ENCODE results near the gene C1orf53.

C1orf53 gene

DNA sequence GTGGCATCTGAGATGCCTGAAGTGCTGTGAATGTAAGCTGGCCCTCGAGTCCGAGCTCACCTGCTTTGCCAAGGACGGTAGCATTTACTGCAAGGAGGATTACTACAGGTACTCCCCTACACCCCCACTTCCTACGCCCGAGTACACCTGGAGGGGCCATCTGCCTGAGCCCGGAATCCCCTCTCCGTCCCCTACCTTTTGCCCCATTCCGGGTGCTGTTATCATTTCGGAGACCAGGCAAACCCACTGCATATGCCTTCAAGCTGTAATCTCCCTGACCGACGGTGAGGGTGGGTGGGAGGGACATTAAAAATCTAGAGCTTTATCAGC, 17.6 kb downstream of the C1orf53 start:
- TF ChIP-seq, protein P1, sequence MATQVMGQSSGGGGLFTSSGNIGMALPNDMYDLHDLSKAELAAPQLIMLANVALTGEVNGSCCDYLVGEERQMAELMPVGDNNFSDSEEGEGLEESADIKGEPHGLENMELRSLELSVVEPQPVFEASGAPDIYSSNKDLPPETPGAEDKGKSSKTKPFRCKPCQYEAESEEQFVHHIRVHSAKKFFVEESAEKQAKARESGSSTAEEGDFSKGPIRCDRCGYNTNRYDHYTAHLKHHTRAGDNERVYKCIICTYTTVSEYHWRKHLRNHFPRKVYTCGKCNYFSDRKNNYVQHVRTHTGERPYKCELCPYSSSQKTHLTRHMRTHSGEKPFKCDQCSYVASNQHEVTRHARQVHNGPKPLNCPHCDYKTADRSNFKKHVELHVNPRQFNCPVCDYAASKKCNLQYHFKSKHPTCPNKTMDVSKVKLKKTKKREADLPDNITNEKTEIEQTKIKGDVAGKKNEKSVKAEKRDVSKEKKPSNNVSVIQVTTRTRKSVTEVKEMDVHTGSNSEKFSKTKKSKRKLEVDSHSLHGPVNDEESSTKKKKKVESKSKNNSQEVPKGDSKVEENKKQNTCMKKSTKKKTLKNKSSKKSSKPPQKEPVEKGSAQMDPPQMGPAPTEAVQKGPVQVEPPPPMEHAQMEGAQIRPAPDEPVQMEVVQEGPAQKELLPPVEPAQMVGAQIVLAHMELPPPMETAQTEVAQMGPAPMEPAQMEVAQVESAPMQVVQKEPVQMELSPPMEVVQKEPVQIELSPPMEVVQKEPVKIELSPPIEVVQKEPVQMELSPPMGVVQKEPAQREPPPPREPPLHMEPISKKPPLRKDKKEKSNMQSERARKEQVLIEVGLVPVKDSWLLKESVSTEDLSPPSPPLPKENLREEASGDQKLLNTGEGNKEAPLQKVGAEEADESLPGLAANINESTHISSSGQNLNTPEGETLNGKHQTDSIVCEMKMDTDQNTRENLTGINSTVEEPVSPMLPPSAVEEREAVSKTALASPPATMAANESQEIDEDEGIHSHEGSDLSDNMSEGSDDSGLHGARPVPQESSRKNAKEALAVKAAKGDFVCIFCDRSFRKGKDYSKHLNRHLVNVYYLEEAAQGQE (IDR thresholded peaks at IDR 0.05; ENCODE audit: insufficient read depth in 1 of 2, low read depth in 2 of 2, low read length in 2 of 2), result no peak

DNA sequence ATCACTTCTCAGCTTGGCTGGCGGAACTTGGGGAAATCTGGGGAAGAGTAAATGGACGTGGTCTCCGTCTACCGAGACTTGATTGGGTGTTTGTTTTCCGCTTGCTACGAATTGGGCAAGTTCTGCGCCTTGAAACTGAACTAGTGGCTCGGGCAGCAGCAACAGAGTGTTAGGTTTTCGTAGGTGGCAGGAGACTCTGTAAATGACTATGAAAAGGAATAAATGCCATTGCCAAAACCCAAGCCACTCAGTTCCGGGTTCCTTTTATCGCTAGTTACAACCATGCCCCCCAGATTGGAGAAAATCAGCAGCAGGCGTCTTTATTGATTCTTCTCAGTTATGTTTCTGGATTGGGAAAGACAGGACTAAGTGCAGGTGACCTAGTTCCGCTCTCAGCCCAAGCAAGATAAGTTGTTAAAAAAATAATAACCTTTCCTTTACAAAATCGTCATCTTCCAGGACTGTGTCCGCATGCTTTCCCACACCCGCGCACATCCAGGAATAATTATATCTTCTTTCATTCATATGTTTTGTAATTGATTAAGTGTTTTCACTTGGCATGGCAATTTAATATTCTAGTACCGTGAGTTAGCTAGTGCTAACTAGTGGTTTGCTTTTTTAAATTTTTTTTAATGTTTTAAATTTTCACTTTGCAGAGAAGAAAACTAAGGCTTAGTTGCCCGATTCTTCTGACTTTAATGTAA, 18.1 kb downstream of the C1orf53 start:
- TF ChIP-seq, protein P1 (IDR thresholded peaks at IDR 0.05; ENCODE audit: insufficient read depth in 1 of 2, low read depth in 2 of 2, low read length in 2 of 2), result no peak
- TF ChIP-seq FOXP2 (optimal IDR thresholded peaks at IDR 0.05; ENCODE audit: borderline replicate concordance, extremely low read depth, extremely low read length, insufficient read depth), result no peak
- no peak for TF ChIP-seq SIN3A (IDR thresholded peaks at IDR 0.05; ENCODE audit: borderline replicate concordance, insufficient read depth, low read length)
- no peak for TF ChIP-seq TAF1 (IDR thresholded peaks at IDR 0.05; ENCODE audit: borderline replicate concordance, insufficient read depth, low read length)
- TF ChIP-seq POLR2AphosphoS5 (IDR thresholded peaks at IDR 0.05; ENCODE audit: low read depth, low read length), result no peak

DNA sequence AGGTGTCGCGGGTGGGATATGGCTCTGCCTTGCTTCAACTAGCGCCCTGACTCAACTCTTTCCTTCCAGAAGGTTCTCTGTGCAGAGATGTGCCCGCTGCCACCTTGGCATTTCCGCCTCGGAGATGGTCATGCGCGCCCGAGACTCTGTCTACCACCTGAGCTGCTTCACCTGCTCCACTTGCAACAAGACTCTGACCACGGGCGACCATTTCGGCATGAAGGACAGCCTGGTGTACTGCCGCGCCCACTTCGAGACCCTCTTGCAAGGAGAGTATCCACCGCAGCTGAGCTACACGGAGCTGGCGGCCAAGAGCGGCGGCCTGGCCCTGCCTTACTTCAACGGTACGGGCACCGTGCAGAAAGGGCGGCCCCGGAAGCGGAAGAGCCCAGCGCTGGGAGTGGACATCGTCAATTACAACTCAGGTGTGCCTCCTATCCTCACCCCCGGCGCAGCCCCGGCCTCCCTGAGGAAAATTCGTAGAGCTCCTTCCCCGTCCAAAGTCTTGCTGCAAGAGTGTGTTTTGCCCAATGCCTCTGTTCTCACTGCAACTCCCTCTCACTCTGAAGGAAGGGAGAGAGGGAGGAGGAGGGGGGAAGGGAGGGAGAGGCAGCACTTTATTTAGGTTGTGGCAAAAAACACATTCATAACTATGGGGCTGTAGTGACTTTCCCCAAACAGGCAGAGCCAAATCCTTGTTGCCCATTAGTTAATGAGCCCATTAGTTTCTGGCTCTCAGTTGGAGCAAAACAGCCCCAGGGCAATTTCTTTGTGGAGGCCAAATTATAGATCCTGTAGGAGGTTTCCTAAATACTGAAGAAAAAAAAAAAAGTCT, 19.0 kb downstream of the C1orf53 start:
- peak; percentile 45; the same call in 1 of the 2 replicates for TF ChIP-seq SIN3A (IDR thresholded peaks at IDR 0.05; ENCODE audit: borderline replicate concordance, insufficient read depth, low read length)
- TF ChIP-seq, protein P1 (IDR thresholded peaks at IDR 0.05; ENCODE audit: insufficient read depth in 1 of 2, low read depth in 2 of 2, low read length in 2 of 2), result no peak

DNA sequence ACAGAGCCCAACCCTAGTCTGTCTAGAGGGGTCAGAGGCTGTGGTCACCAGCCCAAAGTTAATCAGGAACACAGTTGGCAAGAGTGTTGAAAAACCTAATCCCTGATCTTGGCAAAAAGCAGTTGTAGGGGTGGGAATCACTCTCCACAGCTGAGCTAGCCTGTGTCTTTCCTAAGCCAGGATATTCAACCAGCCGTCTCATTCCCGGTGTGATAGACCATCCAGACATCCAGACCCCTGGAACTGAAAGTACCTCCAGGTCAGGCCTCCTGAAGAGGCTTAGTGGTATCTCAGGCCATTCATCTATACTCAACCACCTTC, 19.6 kb downstream of the C1orf53 start:
- TF ChIP-seq, protein P1 (IDR thresholded peaks at IDR 0.05; ENCODE audit: insufficient read depth in 1 of 2, low read depth in 2 of 2, low read length in 2 of 2), result no peak
- TF ChIP-seq SIN3A (IDR thresholded peaks at IDR 0.05; ENCODE audit: borderline replicate concordance, insufficient read depth, low read length), result no peak
- TF ChIP-seq POLR2AphosphoS5 (IDR thresholded peaks at IDR 0.05; ENCODE audit: low read depth, low read length), result no peak
- TF ChIP-seq FOXP2 (optimal IDR thresholded peaks at IDR 0.05; ENCODE audit: borderline replicate concordance, extremely low read depth, extremely low read length, insufficient read depth), result no peak
- TF ChIP-seq TAF1 (IDR thresholded peaks at IDR 0.05; ENCODE audit: borderline replicate concordance, insufficient read depth, low read length), result no peak

DNA sequence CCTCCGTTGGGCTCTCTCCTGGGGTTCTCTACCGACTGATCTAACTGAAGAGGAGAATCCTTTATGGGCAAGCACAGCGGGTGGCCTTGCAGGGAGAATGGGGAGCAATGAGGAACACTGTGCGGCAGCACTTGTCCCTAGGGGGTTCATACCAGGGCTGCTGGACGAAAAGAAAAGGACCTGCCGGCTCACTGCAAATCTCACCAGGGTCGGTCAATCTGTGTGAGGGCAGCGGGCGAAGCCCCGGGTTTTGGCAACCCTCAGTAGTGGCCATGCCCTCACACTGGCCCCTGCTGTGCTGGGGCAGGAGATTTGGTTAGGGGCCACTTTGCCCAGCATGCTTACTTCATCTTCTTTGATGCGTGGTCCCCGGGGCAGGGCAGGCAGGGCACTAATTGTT, 20.6 kb downstream of the C1orf53 start:
- TF ChIP-seq FOXP2 (optimal IDR thresholded peaks at IDR 0.05; ENCODE audit: borderline replicate concordance, extremely low read depth, extremely low read length, insufficient read depth) (no peak), SIN3A (IDR thresholded peaks at IDR 0.05; ENCODE audit: borderline replicate concordance, insufficient read depth, low read length) (no peak), TAF1 (IDR thresholded peaks at IDR 0.05; ENCODE audit: borderline replicate concordance, insufficient read depth, low read length) (no peak), POLR2AphosphoS5 (IDR thresholded peaks at IDR 0.05; ENCODE audit: low read depth, low read length) (no peak)
- TF ChIP-seq, protein P1 (IDR thresholded peaks at IDR 0.05; ENCODE audit: insufficient read depth in 1 of 2, low read depth in 2 of 2, low read length in 2 of 2), result no peak
